Fibroblast of villous mesenchyme (primary cell): ENCODE data around the gene DGKE. TPM values are rescaled to one million over a fixed set of nuclear protein-coding genes. Genes with fewer than 3 reads are reported as not detected.

Experiments
- DNase-seq: peaks from one replicate; pipeline ENCODE4 v3.0.0-alpha.2; 2010; ENCODE audit warnings: low read depth
- H3K4me3 ChIP-seq: 2 replicates; pipeline ENCODE4 v1.5.1; 2011; ENCODE audit warnings: low read depth, mild to moderate bottlenecking, low read length
- total RNA-seq: library from RNA; depleted of rRNA; stranded (reverse); fragments of >200 nt; gene quantifications from 2 replicates; pipeline ENCODE4 v1.2.3, GENCODE V29; 2012
- TF ChIP-seq, protein P1 (sequence below): IDR thresholded peaks from 2 replicates; pipeline ENCODE4 v1.5.1; 2012; ENCODE audit warnings: low read depth, mild to moderate bottlenecking, low read length; ENCODE audit not compliant: insufficient read depth

The DGKE gene
- total RNA-seq, 1 donor: 12.1 TPM

DNA sequence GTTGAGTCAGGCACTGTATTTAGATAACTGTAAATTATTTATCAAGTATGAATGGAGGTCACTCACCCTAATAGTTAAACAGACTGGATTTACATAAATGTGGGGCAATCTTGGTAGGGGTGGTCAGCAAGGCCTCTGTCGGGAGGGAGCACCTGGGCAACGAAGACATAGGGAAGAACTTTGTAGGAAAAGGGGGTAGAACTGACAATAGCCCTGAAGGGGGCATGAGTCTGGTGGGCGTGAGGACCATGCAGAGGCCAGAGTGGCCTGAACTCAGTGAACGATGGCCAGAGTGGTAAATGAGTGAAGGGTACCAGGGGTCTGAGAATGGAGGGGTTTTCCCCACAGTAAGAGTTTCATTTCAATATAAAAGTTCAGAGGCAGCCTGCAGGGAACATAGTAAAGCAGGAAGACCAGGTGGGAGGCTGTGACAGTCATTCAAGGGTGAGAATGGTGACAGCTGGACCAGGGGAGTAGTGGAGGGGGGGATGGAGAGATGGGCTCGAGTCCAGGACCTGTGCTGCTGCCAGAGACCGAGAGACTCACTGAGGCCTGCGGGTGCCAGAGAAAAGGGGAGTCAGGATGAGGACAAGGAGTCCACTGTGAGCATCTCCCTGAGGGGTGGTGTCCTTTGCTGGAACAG lies 3.1 kb upstream of the DGKE start:
- DNase-seq: no peak
- TF ChIP-seq, protein P1, sequence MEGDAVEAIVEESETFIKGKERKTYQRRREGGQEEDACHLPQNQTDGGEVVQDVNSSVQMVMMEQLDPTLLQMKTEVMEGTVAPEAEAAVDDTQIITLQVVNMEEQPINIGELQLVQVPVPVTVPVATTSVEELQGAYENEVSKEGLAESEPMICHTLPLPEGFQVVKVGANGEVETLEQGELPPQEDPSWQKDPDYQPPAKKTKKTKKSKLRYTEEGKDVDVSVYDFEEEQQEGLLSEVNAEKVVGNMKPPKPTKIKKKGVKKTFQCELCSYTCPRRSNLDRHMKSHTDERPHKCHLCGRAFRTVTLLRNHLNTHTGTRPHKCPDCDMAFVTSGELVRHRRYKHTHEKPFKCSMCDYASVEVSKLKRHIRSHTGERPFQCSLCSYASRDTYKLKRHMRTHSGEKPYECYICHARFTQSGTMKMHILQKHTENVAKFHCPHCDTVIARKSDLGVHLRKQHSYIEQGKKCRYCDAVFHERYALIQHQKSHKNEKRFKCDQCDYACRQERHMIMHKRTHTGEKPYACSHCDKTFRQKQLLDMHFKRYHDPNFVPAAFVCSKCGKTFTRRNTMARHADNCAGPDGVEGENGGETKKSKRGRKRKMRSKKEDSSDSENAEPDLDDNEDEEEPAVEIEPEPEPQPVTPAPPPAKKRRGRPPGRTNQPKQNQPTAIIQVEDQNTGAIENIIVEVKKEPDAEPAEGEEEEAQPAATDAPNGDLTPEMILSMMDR: no peak
- no peak overlapping the region for H3K4me3 ChIP-seq

DNA sequence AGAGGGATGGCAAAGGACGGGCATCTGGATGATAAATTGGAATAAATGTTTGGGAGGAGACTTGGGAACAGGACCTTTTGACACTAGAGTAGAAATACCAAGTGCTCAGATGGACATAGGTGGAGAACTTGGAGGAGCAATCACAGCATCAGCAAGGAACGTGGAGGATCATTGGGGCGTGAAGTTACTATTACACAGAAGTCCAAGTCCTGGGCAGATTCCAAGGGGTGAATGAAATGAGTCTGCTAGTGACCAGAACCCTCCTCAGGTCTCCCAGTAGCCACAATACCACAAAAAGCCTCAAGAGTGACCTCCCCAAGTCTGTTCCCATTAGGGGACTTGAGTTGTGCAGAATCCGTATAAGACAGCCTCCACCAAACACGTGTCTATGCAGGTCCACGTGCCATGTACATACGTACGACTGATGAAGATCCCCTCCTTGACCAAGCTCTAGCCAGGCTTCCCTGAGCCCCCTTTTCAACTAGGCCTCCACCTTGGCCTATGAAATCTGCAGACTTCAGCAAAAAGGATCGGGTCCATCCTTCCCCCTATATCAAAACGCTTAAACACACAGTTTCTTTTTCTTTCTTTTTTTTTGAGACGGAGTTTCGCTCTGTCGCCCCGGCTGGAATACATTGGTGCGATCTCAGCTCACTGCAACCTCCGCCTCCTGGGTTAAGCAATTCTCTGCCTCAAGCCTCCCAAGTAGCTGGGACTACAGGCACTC lies 2.4 kb upstream of the DGKE start:
- no peak overlapping the region for H3K4me3 ChIP-seq
- DNase-seq: no peak
- TF ChIP-seq, protein P1: no peak

DNA sequence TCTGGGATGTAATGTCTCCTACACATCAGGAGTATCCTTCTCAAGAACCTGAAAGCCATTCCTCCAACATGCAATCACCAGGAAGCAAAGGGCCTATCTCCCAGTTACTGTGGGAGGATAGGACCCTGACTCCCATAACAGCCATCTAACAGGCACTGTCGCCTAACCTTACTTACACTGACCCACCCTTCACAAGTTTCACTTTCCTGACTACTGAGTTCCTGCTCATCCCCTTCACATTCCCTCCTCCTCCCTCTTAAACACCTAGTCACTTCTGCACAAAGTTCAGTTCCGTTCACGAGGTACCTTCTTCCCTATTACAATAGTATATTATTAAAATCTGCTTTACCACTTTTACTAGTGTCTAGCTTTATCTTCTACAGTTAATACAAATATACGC lies 1.5 kb upstream of the DGKE start:
- TF ChIP-seq, protein P1: no peak
- DNase-seq: no peak
- peak overlapping the region; percentile 67 for H3K4me3 ChIP-seq

DNA sequence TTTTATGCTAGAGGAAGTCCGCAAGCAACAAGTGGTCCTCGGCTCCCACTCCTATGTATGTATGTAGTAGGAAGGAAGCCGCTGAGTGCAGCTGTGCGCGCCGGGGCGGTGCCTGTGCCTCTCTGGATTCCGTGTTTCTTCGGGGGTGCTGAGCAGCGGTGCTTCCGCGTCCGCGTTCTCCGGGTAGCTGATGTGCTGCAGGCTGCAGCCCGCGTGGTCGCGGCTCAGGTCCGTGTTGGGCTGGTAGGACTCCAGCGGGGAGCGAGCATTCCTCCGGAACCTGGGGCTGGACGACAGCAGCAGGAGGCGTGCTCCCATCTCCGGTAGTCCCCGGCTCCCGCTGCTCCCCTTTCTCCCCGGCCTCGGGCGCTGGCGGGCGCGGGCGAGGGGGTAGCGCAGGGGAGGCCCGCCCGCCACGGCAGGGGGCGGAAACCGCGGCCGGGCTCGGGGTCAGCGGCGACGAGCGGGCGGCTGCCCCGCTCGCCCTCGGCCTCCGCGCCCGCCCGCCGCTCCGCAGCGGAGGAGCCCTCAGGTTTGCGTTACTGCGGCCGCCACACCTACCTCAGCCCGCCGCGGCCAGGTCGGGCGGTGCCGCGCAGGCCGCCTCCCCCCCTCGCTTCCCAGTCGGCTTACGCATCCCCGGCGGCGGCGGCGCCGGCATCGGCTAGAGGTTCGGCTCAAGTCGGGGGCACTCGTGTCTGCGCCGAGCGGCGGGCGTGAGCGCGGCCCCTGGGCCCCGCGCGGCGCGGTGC lies 718 bp upstream of the DGKE start:
- TF ChIP-seq, protein P1: no peak
- DNase-seq: peak; percentile 66
- H3K4me3 ChIP-seq: peak overlapping the region; percentile 67

DNA sequence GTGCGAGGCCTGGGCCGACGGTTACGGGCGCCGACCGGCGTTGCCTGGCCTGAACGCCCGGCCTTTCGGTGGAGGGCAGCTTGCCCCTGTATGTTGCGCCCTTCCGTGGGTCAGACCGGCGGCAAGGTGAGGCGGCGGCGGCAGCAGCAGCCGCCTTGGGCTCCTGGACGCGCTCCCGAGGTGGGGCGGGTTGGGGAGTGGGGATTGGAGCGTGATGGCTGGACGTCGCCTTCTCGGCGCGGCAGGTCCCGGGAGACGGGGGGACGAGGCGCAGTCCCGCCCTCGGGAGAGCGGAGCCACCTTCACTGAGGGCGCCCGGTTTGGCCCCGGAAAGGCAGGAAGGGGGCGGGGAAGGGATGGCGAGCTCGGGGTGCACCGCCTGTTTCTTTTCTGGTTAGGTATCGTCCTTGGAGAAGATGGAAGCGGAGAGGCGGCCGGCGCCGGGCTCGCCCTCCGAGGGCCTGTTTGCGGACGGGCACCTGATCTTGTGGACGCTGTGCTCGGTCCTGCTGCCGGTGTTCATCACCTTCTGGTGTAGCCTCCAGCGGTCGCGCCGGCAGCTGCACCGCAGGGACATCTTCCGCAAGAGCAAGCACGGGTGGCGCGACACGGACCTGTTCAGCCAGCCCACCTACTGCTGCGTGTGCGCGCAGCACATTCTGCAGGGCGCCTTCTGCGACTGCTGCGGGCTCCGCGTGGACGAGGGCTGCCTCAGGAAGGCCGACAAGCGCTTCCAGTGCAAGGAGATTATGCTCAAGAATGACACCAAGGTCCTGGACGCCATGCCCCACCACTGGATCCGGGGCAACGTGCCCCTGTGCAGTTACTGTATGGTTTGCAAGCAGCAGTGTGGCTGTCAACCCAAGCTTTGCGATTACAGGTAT lies 671 bp downstream of the DGKE start:
- TF ChIP-seq, protein P1: no peak
- peak overlapping the region; percentile 80 for H3K4me3 ChIP-seq
- DNase-seq: peak; percentile 30

DNA sequence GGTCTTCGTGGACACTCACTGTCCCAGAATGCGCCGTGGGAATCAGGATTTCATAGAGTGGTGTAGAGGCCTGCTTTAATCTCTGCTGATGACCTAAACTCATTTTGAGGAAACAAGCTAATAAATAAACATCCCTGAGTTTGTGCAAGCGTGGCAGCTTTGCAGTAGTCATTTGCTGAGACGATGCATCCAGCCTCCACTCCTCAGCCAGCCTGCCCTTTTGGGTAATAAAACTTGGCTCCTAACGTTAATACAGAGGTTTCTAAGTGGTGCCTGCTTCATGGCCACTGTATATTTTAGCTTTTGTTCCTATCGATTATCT lies 1.3 kb downstream of the DGKE start:
- TF ChIP-seq, protein P1: no peak
- peak overlapping the region; percentile 80 for H3K4me3 ChIP-seq
- DNase-seq: peak; percentile 31
